Measurements from ENCODE around the gene PTCRA. TPM values are rescaled to one million over a fixed set of nuclear protein-coding genes. Genes with fewer than 3 reads are reported as not detected.
"Not testable (repeated sequence)": the region's sequence is repeated elsewhere in the genome, so short reads cannot be mapped to it uniquely, and the experiment has no call there.

The PTCRA gene
- total RNA-seq, 1 donor from 2014 or later, result not detected

- DNase-seq (ENCODE audit: low spot score in 2 of 2); FAIRE-seq: not testable (repeated sequence)
Observed at GRCh38 chr6:42902429-42903263, 13.2 kb upstream of the PTCRA start.

DNA sequence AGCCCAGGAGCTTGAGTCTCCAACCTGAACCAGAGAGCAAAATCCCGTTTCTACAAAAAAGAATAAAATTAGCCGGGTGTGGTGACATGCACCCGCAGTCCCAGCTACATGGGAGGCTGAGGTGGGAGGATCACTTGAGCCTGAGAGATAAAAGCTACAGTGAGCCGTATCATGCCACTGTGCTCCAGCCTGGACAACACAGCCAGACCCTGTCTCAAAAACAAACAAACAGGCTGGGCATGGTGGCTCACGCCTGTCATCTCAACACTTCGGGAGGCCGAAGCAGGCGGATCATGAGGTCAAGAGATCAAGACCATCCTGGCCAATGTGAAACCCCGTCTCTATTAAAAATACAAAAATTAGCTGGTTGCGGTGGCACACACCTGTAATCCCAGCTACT is 11.4 kb upstream of the PTCRA start:
- DNase-seq (ENCODE audit: low spot score in 2 of 2) (no peak), FAIRE-seq (no peak)

DNA sequence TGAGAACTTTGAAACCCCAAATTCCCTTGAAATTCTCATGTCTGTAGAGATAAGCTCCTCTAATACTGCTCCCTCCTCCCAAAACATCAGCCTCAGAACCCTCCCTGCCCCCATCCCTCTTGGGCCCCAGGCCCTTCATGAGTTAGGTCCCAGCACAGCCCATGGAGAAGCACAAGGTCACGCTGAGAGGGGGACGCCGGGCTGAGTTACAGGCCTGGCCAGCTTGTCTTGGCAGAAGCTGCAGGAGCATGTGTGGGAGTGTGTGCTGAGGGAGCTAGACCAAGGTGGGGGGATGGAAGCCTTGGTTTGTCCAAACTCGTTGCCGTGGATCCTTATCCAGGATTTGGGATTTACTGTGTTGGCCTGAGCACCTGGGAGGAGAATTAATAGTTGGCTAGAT is 8.5 kb upstream of the PTCRA start:
- no peak for FAIRE-seq

DNA sequence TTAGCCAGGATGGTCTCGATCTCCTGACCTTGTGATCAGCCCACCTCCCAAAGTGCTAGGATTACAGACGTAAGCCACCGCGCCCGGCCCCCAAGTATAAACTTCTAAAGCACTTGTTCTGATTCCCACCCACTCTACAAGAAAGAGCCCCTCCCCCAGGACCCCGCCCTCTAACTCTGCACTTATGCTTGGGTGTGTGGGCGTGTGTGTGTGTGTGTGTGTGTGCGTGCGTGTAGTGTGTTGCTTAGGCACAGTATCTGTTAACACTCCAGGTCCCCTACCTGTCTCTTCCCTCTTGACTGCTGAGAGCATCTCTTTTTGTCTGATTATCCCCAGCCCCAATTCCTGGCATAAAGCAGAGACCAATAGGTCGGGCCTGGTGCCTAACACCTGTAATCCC is 6.0 kb upstream of the PTCRA start:
- DNase-seq (ENCODE audit: low spot score in 2 of 2) (no peak), FAIRE-seq (no peak)

More for the DNA sequence above, 8.5 kb upstream of the PTCRA start:
- no peak for DNase-seq (ENCODE audit: low spot score in 2 of 2)

DNA sequence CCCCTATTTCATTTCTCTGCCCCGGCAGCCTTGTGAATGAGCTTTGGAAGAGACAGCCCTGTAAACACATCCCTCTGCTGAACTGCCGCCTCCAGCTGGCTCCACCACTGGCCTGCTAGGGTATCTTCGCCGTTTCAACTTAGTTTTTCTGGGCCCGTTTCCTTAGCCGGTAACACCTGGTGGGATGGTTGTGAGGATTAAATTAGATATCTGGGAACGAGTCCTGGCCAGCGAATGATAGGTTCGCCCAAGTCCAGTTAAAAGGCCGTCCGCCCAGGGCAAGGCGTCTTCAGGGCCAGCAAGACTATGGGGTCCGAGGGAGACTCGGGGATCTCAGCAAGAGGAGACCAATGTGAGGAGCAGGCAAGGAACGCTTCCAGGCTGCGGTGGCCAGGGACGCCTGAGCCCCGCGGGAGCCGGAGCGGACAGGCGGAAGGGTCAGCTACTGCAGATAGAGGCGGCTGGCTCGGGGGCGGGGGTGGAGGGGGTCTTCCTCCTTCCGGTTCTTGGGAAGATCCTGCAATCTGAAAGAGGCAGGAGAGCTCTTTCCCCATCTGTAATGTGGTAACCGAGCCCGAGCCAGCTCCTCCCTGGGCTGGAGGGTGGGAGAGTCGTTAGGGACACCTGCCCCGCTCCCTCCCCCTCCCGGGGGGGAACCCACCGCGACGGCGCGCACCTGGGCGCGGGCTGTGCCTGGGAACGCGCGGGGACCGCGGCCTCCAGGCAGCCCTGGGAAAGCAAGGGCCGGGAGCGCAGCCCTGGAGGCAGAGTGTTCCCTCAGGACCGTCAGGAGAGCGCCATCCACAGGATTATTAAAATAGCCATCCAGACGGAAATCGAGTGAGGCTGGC is 4.5 kb upstream of the PTCRA start:
- DNase-seq (ENCODE audit: low spot score in 2 of 2), result no peak
- FAIRE-seq, result no peak

- no peak for FAIRE-seq
- no peak for DNase-seq (ENCODE audit: low spot score in 2 of 2)
Observed at GRCh38 chr6:42914546-42914945, 1.3 kb upstream of the PTCRA start.

- no peak for FAIRE-seq
Observed at GRCh38 chr6:42916288-42916687, 435 bp downstream of the PTCRA start.

DNA sequence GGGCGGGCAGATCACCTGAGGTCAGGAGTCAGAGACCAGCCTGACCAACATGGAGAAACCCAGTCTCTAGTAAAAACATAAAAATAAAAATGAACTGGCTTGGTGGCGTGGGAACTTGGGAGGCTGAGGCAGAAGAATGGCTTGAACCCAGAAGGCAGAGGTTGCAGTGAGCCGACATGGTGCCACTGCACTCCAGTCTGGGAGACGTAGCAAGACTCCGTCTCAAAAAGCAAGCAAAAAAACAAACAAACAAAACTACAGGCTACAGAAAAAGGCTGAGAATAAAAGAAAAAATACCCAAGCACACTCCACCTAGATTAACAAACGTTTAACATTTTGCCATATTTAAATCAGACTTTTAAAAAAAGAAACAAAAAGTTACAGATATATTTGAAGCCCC is 5.9 kb downstream of the PTCRA start:
- FAIRE-seq (no peak), DNase-seq (ENCODE audit: low spot score in 2 of 2) (no peak)

More at GRCh38 chr6:42916288-42916687, 435 bp downstream of the PTCRA start:
- no peak for DNase-seq (ENCODE audit: low spot score in 2 of 2)

DNA sequence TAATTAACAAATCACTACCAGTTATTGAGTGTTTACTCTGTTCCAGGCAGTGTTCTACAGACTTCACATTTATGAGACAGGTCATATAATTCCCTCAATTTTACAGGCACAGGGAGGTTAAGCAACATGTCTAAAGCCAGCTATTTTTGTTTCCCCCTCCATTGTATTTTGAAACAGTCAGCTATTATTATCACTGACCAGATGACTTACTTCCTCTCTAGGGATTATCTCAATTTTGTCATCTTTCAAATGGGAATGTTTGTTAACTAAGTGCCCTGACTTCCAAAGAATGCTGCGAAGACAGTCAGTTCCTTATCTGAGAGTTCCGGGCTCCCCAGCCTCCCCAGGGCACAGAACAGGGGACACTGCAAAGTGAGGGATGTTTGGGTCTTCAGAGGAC is 7.8 kb downstream of the PTCRA start:
- DNase-seq (ENCODE audit: low spot score in 2 of 2) (no peak), FAIRE-seq (no peak)

GRCh38 chr6:42925248-42925857 is 9.5 kb downstream of the PTCRA start:
- no peak for DNase-seq (ENCODE audit: low spot score in 2 of 2)
- FAIRE-seq, result no peak

GRCh38 chr6:42928986-42929820 is 13.3 kb downstream of the PTCRA start, which contains the start of gene CNPY3:
Gene CNPY3 (plus strand): TSS chr6:42929480. CDS start chr6:42929571, 91 bp downstream.
- FAIRE-seq, result no peak
- peak; percentile 86 to 87 for DNase-seq (ENCODE audit: low spot score in 2 of 2)

- no peak for FAIRE-seq
Observed at GRCh38 chr6:42929821-42930360, 14.0 kb downstream of the PTCRA start.

GRCh38 chr6:42932412-42932811 is 16.6 kb downstream of the PTCRA start:
- FAIRE-seq (no peak), DNase-seq (ENCODE audit: low spot score in 2 of 2) (no peak)

More at GRCh38 chr6:42929821-42930360, 14.0 kb downstream of the PTCRA start:
- DNase-seq (ENCODE audit: low spot score in 2 of 2), result no peak

GRCh38 chr6:42933205-42933604 is 17.4 kb downstream of the PTCRA start:
- DNase-seq (ENCODE audit: low spot score in 2 of 2) (no peak), FAIRE-seq (no peak)

DNA sequence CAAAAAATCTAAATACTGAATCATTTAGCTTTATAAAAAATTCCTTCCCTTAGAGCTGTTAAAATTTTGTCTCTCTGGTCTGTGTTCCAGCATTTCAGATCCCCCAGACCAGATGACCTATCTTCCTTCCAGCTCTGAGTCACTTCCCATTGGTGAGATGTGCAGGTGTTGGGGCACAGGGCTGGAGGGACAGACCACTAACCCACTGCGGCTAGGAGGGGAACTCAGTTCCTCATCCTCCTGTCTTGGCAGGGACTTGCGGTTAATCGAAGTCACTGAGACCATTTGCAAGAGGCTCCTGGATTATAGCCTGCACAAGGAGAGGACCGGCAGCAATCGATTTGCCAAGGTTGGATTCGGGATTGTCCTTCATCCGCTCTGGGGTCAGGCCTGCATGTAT is 19.5 kb downstream of the PTCRA start:
- no peak for DNase-seq (ENCODE audit: low spot score in 2 of 2)
- FAIRE-seq, result no peak

GRCh38 chr6:42936398-42936797 is 20.5 kb downstream of the PTCRA start:
- FAIRE-seq (no peak), DNase-seq (ENCODE audit: low spot score in 2 of 2) (no peak)

DNA sequence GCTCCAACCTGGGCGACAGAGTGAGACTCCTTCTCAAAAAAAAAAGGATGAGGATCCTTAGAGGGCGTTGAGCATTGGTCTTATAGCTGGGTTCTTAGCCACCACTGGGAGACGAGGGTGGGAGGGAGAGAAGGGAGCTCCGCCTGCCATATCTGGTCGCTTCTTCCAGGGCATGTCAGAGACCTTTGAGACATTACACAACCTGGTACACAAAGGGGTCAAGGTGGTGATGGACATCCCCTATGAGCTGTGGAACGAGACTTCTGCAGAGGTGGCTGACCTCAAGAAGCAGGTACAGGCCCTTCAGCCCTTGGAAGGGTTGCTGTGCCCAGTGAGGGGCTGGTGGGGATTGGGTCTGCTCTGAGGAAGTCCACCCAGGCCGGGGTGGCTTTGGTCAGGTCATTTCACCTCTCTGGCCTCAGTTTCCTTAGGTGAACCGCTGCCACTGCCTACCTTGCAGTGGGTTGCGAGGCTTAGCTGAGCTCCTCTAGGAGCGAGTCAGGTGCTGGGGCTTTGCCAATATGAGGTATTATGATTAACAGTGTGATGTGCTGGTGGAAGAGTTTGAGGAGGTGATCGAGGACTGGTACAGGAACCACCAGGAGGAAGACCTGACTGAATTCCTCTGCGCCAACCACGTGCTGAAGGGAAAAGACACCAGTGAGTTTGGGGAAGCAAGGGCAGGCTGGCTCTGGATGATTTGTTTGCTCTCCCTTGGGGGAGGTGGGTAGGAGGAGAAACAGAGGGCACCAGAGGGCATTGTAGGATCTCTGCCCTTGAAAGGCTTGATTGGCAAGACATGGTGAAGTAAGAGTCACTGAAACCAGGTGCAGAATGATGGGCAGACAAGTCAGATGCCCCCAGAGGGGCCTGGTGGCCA is 21.9 kb downstream of the PTCRA start:
- FAIRE-seq, result no peak
- DNase-seq (ENCODE audit: low spot score in 2 of 2), result no peak

- FAIRE-seq, result no peak
- DNase-seq (ENCODE audit: low spot score in 2 of 2), result no peak
Observed at GRCh38 chr6:42938428-42938796, 22.6 kb downstream of the PTCRA start.
